PC-9 (cell line): ENCODE measurements around the gene STEAP1.

Experiments
- EZH2 ChIP-seq: fragments of 200-600 bp; sonication (generic); IDR thresholded peaks from 2 replicates; pipeline ENCODE4 v1.8.0; 2017; ENCODE audit warnings: antibody characterized with exemption, low read depth
- TF ChIP-seq, protein P1 (sequence below): fragments of 200-600 bp; sonication (generic); conservative IDR thresholded peaks from 2 replicates; pipeline ENCODE4 v1.6.1; 2017; ENCODE audit warnings: mixed run types, antibody characterized with exemption, mild to moderate bottlenecking, moderate library complexity

DNA sequence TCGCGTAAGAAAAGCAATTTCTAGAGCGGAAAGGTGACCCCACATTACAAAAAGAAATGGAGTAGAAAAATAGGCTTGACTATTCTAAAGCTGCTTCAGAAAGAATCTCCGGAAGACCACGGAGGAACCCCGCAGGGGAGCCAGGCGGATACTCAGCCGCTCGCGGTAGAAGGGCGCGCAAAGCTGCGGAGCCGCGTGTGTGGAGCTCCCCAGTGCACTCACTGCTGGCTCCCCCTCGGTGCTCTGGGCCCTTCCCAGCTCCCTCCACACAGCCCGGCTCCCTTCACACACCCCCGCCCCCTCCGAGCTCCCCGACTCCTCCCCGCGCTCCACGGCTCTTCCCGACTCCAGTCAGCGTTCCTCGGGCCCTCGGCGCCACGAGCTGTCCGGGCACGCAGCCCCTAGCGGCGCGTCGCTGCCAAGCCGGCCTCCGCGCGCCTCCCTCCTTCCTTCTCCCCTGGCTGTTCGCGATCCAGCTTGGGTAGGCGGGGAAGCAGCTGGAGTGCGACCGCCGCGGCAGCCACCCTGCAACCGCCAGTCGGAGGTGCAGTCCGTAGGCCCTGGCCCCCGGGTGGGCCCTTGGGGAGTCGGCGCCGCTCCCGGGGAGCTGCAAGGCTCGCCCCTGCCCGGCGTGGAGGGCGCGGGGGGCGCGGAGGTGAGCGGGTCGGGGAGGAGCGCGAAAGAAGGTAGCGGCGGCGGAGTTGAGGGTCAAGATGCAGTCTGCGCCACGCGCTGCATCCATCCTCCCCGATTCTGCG, 57.3 kb downstream of the STEAP1 start, which contains the start of gene STEAP2:
- TF ChIP-seq, protein P1, sequence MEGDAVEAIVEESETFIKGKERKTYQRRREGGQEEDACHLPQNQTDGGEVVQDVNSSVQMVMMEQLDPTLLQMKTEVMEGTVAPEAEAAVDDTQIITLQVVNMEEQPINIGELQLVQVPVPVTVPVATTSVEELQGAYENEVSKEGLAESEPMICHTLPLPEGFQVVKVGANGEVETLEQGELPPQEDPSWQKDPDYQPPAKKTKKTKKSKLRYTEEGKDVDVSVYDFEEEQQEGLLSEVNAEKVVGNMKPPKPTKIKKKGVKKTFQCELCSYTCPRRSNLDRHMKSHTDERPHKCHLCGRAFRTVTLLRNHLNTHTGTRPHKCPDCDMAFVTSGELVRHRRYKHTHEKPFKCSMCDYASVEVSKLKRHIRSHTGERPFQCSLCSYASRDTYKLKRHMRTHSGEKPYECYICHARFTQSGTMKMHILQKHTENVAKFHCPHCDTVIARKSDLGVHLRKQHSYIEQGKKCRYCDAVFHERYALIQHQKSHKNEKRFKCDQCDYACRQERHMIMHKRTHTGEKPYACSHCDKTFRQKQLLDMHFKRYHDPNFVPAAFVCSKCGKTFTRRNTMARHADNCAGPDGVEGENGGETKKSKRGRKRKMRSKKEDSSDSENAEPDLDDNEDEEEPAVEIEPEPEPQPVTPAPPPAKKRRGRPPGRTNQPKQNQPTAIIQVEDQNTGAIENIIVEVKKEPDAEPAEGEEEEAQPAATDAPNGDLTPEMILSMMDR: peak; percentile 65
- TF ChIP-seq EZH2: no peak
